Testis (tissue), 2 donors: Measurements from ENCODE around the gene CYB5R3.

Experiments
- POLR2A ChIP-seq: fragments of 450-650 bp; IDR thresholded peaks from one replicate; pipeline ENCODE4 v1.6.1; 2017; ENCODE audit warnings: antibody characterized with exemption, mild to moderate bottlenecking, moderate library complexity
- TF ChIP-seq, protein P1 (sequence below), 3 experiments: fragments of 450-650 bp in 2 of 3; fragments of 200-600 bp in 1 of 3; sonication (generic) in 1 of 3; IDR thresholded peaks; one replicate each; pipeline ENCODE4 v1.5.1; 2016 to 2019; ENCODE audit warnings: antibody characterized with exemption in 3 of 3, mild to moderate bottlenecking in 2 of 3, moderate library complexity in 1 of 3

DNA sequence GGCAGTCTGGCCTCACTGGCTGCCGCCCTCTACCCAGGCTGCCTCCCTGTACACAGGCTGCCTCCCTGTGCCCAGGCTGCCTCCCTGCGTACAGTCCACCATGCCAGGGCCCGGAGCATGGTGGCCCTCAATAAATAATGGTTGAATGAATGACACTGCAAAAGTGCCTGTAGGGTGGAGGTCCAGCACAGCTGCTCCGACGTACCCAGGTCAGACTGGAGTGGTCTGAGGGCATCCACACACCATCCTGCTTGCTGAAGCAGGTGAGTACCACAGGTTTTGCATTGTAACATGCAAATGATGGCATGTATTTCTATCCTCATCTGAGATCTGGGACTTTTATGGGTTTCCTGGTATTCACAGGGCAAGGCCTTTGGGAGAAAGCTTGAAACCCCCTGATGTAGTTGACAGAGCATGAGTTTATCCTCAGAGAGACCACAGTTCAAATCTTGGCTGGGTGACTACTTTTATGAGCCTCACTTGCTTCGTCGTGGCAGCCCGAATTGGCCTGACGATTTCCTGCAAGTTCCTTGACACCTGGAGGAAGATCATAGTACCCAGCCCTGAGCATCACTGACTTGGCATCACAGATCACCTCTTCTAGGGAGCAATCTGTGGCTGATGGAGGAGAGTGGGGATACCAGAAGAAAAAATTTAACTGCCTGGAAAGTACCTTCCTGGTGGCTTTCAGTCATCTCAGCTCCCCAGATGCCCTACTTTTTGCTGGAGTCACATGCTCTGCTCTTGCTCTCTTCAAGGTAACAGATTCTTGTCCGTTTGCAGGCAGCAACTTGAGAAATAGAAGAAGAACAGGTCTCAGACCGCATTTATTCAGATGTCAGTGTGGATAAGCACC lies 16.0 kb upstream of the CYB5R3 start:
- TF ChIP-seq, protein P1, sequence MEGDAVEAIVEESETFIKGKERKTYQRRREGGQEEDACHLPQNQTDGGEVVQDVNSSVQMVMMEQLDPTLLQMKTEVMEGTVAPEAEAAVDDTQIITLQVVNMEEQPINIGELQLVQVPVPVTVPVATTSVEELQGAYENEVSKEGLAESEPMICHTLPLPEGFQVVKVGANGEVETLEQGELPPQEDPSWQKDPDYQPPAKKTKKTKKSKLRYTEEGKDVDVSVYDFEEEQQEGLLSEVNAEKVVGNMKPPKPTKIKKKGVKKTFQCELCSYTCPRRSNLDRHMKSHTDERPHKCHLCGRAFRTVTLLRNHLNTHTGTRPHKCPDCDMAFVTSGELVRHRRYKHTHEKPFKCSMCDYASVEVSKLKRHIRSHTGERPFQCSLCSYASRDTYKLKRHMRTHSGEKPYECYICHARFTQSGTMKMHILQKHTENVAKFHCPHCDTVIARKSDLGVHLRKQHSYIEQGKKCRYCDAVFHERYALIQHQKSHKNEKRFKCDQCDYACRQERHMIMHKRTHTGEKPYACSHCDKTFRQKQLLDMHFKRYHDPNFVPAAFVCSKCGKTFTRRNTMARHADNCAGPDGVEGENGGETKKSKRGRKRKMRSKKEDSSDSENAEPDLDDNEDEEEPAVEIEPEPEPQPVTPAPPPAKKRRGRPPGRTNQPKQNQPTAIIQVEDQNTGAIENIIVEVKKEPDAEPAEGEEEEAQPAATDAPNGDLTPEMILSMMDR (IDR thresholded peaks at IDR 0.05): no peak
- no peak for TF ChIP-seq POLR2A
